ENCODE results near the gene SNX18.

Gene SNX18

DNA sequence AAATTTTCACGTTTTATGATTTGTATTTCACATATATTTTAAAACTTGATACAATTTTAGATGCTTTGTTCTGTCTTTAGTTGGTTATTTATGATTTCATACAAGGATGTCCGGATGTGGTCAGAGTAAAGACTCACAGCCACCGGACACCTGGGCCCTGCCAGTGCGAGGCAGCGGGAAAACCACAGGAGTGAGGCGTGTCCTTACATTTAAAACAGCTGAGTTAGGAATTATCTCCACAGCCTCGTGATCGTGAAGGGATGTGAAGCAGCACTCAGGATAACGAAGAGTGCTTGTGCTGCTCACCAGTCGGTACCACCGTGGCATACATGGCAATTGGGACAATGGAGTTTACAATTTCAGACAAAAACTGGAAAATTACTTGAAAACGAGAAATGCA is 14.0 kb downstream of the SNX18 start:
- TF ChIP-seq ZNF174 (tag by site-specific recombination; IDR thresholded peaks at IDR 0.05) (no peak), ZNF76 (tag by site-specific recombination; IDR thresholded peaks at IDR 0.05; ENCODE audit: borderline replicate concordance, low read depth) (no peak), KLF10 (tag by site-specific recombination; IDR thresholded peaks at IDR 0.05) (0 out of 2 replicates have a peak, but pooled peaks have one; percentile 38), ZNF549 (tag by site-specific recombination; IDR thresholded peaks at IDR 0.05) (no peak), ZNF658 (tag by site-specific recombination; IDR thresholded peaks at IDR 0.05) (no peak), ZNF626 (tag by site-specific recombination; IDR thresholded peaks at IDR 0.05) (no peak), ZIC2 (tag by site-specific recombination; IDR thresholded peaks at IDR 0.05) (0 out of 2 replicates have a peak, but pooled peaks have one; percentile 24), KLF1 (tag by site-specific recombination; IDR thresholded peaks at IDR 0.05) (0 out of 2 replicates have a peak, but pooled peaks have one; percentile 18)
- TF ChIP-seq, protein P1, sequence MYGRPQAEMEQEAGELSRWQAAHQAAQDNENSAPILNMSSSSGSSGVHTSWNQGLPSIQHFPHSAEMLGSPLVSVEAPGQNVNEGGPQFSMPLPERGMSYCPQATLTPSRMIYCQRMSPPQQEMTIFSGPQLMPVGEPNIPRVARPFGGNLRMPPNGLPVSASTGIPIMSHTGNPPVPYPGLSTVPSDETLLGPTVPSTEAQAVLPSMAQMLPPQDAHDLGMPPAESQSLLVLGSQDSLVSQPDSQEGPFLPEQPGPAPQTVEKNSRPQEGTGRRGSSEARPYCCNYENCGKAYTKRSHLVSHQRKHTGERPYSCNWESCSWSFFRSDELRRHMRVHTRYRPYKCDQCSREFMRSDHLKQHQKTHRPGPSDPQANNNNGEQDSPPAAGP (tag by site-specific recombination; IDR thresholded peaks at IDR 0.05): no peak
- no peaks in the 10 kb centered on the region for H3K36me3 ChIP-seq (ENCODE audit: control insufficient read depth in 2 of 2, insufficient read depth in 1 of 2, low read length in 2 of 2)
- H3K27ac ChIP-seq (ENCODE audit: extremely low read depth, low read depth, low read length): no peak overlapping the region
- no peaks in the 10 kb centered on the region for H3K9me3 ChIP-seq (ENCODE audit: control insufficient read depth, insufficient read depth, low read depth, low read length)
- CTCF ChIA-PET: interaction anchor here (0.9 kb wide), 1 partner anchor 220 kb away, joined by 4 read pairs; no protein-coding TSS in a partner anchor
- no peak overlapping the region for H3K4me3 ChIP-seq (ENCODE audit: low read depth, low read length)
- H3K4me1 ChIP-seq (ENCODE audit: control insufficient read depth, insufficient read depth, low read length): peaks cover 3% of the 10 kb centered on the region; the same call in 1 of the 2 replicates
- POLR2A ChIA-PET: no interaction called here

DNA sequence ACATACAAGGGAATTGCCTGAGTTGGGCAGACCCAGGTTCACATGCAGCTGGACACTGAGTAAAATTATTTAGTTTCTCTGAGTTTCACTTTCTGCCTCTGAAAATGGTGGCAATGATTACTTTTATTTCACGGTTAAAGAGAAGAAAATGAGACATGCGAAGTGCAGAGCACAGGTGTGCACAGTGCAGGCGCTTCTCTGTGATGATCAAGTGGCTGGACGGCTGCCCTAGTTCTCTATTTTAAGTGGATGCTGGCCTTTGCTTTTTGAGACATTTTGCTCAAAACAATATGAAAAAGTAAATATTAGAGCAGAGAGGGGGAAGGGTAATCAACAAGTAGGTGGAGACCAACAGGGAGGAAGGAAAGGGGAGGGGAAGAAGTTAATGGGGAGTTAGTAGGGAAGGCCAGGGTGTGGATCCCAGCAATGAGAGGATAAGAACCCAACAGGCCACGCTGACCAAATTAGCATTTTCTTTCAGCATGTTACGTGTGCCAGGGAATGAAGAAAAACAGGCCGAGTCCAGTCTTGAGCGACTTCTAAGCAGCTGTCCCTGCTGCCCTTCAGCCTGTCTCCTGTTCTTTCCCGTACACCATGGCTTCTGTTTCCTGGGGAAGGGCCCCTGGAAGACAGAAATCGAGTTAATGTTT is 16.1 kb downstream of the SNX18 start:
- POLR2A ChIA-PET: no interaction called here
- Histone ChIP-seq H3K4me3 (ENCODE audit: low read depth, low read length) (no peak overlapping the region), H3K4me1 (ENCODE audit: control insufficient read depth, insufficient read depth, low read length) (peaks cover 3% of the 10 kb centered on the region; the same call in 1 of the 2 replicates), H3K27ac (ENCODE audit: extremely low read depth, low read depth, low read length) (no peak overlapping the region), H3K9me3 (ENCODE audit: control insufficient read depth, insufficient read depth, low read depth, low read length) (no peaks in the 10 kb centered on the region), H3K36me3 (ENCODE audit: control insufficient read depth in 2 of 2, insufficient read depth in 1 of 2, low read length in 2 of 2) (no peaks in the 10 kb centered on the region)
- CTCF ChIA-PET: no interaction called here
- TF ChIP-seq ZNF248 (tag by site-specific recombination; IDR thresholded peaks at IDR 0.05): no peak
- 0 out of 2 replicates have a peak, but pooled peaks have one; percentile 19 for TF ChIP-seq ZNF660 (tag by site-specific recombination; IDR thresholded peaks at IDR 0.05)
- TF ChIP-seq IKZF3 (tag by site-specific recombination; IDR thresholded peaks at IDR 0.05): no peak
- TF ChIP-seq ZNF76 (tag by site-specific recombination; IDR thresholded peaks at IDR 0.05; ENCODE audit: borderline replicate concordance, low read depth): no peak
- TF ChIP-seq ZNF114 (tag by site-specific recombination; IDR thresholded peaks at IDR 0.05): no peak
- no peak for TF ChIP-seq ZNF133 (tag by site-specific recombination; IDR thresholded peaks at IDR 0.05)
- TF ChIP-seq SCRT2 (tag by site-specific recombination; IDR thresholded peaks at IDR 0.05): peak; percentile 87
- TF ChIP-seq, protein P2, sequence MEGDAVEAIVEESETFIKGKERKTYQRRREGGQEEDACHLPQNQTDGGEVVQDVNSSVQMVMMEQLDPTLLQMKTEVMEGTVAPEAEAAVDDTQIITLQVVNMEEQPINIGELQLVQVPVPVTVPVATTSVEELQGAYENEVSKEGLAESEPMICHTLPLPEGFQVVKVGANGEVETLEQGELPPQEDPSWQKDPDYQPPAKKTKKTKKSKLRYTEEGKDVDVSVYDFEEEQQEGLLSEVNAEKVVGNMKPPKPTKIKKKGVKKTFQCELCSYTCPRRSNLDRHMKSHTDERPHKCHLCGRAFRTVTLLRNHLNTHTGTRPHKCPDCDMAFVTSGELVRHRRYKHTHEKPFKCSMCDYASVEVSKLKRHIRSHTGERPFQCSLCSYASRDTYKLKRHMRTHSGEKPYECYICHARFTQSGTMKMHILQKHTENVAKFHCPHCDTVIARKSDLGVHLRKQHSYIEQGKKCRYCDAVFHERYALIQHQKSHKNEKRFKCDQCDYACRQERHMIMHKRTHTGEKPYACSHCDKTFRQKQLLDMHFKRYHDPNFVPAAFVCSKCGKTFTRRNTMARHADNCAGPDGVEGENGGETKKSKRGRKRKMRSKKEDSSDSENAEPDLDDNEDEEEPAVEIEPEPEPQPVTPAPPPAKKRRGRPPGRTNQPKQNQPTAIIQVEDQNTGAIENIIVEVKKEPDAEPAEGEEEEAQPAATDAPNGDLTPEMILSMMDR (tag by site-specific recombination; IDR thresholded peaks at IDR 0.05): no peak
- TF ChIP-seq ZNF629 (tag by site-specific recombination; IDR thresholded peaks at IDR 0.05): no peak
- no peak for TF ChIP-seq ZNF777 (tag by site-specific recombination; IDR thresholded peaks at IDR 0.05; ENCODE audit: borderline replicate concordance)
- no peak for TF ChIP-seq ZNF623 (tag by site-specific recombination; IDR thresholded peaks at IDR 0.05)
- TF ChIP-seq, protein P3, sequence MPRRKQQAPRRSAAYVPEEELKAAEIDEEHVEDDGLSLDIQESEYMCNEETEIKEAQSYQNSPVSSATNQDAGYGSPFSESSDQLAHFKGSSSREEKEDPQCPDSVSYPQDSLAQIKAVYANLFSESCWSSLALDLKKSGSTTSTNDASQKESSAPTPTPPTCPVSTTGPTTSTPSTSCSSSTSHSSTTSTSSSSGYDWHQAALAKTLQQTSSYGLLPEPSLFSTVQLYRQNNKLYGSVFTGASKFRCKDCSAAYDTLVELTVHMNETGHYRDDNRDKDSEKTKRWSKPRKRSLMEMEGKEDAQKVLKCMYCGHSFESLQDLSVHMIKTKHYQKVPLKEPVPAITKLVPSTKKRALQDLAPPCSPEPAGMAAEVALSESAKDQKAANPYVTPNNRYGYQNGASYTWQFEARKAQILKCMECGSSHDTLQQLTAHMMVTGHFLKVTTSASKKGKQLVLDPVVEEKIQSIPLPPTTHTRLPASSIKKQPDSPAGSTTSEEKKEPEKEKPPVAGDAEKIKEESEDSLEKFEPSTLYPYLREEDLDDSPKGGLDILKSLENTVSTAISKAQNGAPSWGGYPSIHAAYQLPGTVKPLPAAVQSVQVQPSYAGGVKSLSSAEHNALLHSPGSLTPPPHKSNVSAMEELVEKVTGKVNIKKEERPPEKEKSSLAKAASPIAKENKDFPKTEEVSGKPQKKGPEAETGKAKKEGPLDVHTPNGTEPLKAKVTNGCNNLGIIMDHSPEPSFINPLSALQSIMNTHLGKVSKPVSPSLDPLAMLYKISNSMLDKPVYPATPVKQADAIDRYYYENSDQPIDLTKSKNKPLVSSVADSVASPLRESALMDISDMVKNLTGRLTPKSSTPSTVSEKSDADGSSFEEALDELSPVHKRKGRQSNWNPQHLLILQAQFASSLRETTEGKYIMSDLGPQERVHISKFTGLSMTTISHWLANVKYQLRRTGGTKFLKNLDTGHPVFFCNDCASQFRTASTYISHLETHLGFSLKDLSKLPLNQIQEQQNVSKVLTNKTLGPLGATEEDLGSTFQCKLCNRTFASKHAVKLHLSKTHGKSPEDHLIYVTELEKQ (tag by site-specific recombination; IDR thresholded peaks at IDR 0.05; ENCODE audit: borderline replicate concordance): no peak
- TF ChIP-seq SCRT1 (tag by site-specific recombination; IDR thresholded peaks at IDR 0.05; ENCODE audit: borderline replicate concordance): peak; percentile 67; the same call in 1 of the 2 replicates
- TF ChIP-seq KLF10 (tag by site-specific recombination; IDR thresholded peaks at IDR 0.05): no peak
- no peak for TF ChIP-seq ZNF791 (tag by site-specific recombination; IDR thresholded peaks at IDR 0.05)
- TF ChIP-seq ZNF768 (tag by site-specific recombination; IDR thresholded peaks at IDR 0.05): no peak
- no peak for TF ChIP-seq ZNF138 (tag by site-specific recombination; IDR thresholded peaks at IDR 0.05; ENCODE audit: borderline replicate concordance)
- no peak for TF ChIP-seq ZNF514 (tag by site-specific recombination; IDR thresholded peaks at IDR 0.05)
- no peak for TF ChIP-seq ZNF221 (tag by site-specific recombination; IDR thresholded peaks at IDR 0.05; ENCODE audit: borderline replicate concordance)
